Breast epithelium (tissue), 3 donors: ENCODE measurements around the gene ZNF236.

Experiments
- POLR2A ChIP-seq: fragments of 450-650 bp; IDR thresholded peaks from one replicate; pipeline ENCODE4 v1.6.1; 2016; ENCODE audit warnings: antibody characterized with exemption, mild to moderate bottlenecking, moderate library complexity
- POLR2AphosphoS5 ChIP-seq, 3 donors: sonication (generic); formaldehyde crosslinking; IDR thresholded peaks; one replicate each; pipeline ENCODE4 v1.6.1; 2017; ENCODE audit warnings: antibody characterized with exemption in 3 of 3
- TF ChIP-seq, protein P1 (sequence below), 3 donors: fragments of 450-650 bp; IDR thresholded peaks; one replicate each; pipeline ENCODE4 v1.5.1; 2016 to 2017; ENCODE audit warnings: antibody characterized with exemption in 3 of 3, mild to moderate bottlenecking in 3 of 3, moderate library complexity in 3 of 3

DNA sequence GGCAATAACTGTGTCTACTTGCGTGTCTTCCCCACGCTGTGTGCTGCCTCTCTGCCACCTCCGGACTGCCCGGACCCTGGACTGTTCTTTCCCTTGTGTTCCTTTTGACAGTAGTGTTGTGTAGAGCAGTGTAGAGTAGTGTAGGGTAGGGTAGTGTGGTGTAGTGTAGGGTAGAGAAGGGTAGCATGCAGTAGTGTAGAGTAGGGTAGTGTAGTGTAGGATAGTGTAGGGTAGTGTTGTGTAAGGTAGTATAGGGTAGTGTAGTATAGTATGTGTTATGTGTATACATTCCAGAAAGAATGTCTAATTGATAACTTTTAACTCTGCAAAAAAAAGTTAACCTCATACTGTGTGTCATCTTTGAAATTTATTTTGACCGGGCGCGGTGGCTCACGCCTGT lies 49.7 kb upstream of the ZNF236 start:
- TF ChIP-seq, protein P1, sequence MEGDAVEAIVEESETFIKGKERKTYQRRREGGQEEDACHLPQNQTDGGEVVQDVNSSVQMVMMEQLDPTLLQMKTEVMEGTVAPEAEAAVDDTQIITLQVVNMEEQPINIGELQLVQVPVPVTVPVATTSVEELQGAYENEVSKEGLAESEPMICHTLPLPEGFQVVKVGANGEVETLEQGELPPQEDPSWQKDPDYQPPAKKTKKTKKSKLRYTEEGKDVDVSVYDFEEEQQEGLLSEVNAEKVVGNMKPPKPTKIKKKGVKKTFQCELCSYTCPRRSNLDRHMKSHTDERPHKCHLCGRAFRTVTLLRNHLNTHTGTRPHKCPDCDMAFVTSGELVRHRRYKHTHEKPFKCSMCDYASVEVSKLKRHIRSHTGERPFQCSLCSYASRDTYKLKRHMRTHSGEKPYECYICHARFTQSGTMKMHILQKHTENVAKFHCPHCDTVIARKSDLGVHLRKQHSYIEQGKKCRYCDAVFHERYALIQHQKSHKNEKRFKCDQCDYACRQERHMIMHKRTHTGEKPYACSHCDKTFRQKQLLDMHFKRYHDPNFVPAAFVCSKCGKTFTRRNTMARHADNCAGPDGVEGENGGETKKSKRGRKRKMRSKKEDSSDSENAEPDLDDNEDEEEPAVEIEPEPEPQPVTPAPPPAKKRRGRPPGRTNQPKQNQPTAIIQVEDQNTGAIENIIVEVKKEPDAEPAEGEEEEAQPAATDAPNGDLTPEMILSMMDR (IDR thresholded peaks at IDR 0.05), result no peak
- no peak for TF ChIP-seq POLR2A
- no peak for TF ChIP-seq POLR2AphosphoS5 (IDR thresholded peaks at IDR 0.05)
